Activated CD4-positive, alpha-beta T cell treated with anti-CD3 and anti-CD28 coated beads for 1 hour (primary cell): Measurements from ENCODE around the gene CFH.
"Not testable (repeated sequence)": the region's sequence is repeated elsewhere in the genome, so short reads cannot be mapped to it uniquely, and the experiment has no call there.

Experiments
- DNase-seq: peaks from one replicate; pipeline ENCODE4 v3.0.0-alpha.2; 2020

The CFH gene

GRCh38 chr1:196651637-196652215 is at the start of gene CFH:
Gene CFH (plus strand): TSS chr1:196652043. CDS start chr1:196652118, 75 bp downstream.
- DNase-seq: no peak

GRCh38 chr1:196603651-196604050 is 48.2 kb upstream of the CFH start:
- no peak for DNase-seq

- DNase-seq: no peak
Measured at GRCh38 chr1:196607981-196608380, 43.9 kb upstream of the CFH start.

- no peak for DNase-seq
Measured at GRCh38 chr1:196608390-196609369, 43.2 kb upstream of the CFH start, which contains the start of gene KCNT2. Gene KCNT2 (minus strand): TSS chr1:196608440. CDS start chr1:196608309, 131 bp downstream.

- DNase-seq: no peak
Measured at GRCh38 chr1:196609370-196609737, 42.5 kb upstream of the CFH start.

GRCh38 chr1:196611873-196612272 is 40.0 kb upstream of the CFH start:
- DNase-seq: no peak

- no peak for DNase-seq
Measured at GRCh38 chr1:196619721-196620120, 32.1 kb upstream of the CFH start.

- DNase-seq: no peak
Measured at GRCh38 chr1:196623079-196623478, 28.8 kb upstream of the CFH start.

GRCh38 chr1:196628838-196629237 is 23.0 kb upstream of the CFH start:
- DNase-seq: no peak

GRCh38 chr1:196637606-196638005 is 14.2 kb upstream of the CFH start:
- no peak for DNase-seq

- DNase-seq: no peak
Measured at GRCh38 chr1:196638466-196638865, 13.4 kb upstream of the CFH start.

GRCh38 chr1:196639291-196639690 is 12.6 kb upstream of the CFH start:
- not testable (repeated sequence) for DNase-seq

- no peak for DNase-seq
Measured at GRCh38 chr1:196640976-196641375, 10.9 kb upstream of the CFH start.

GRCh38 chr1:196649990-196650389 is 1.9 kb upstream of the CFH start:
- DNase-seq: no peak

GRCh38 chr1:196650403-196650802 is 1.4 kb upstream of the CFH start:
- no peak for DNase-seq

- DNase-seq: no peak
Measured at GRCh38 chr1:196651079-196651478, 764 bp upstream of the CFH start.

GRCh38 chr1:196654271-196654670 is 2.4 kb downstream of the CFH start:
- DNase-seq: no peak

GRCh38 chr1:196655071-196655470 is 3.2 kb downstream of the CFH start:
- no peak for DNase-seq

- DNase-seq: no peak
Measured at GRCh38 chr1:196655494-196655893, 3.7 kb downstream of the CFH start.

GRCh38 chr1:196659471-196659870 is 7.6 kb downstream of the CFH start:
- no peak for DNase-seq

- DNase-seq: no peak
Measured at GRCh38 chr1:196660272-196660671, 8.4 kb downstream of the CFH start.

- no peak for DNase-seq
Measured at GRCh38 chr1:196660852-196661251, 9.0 kb downstream of the CFH start.

- no peak for DNase-seq
Measured at GRCh38 chr1:196661345-196661744, 9.5 kb downstream of the CFH start.

- DNase-seq: no peak
Measured at GRCh38 chr1:196667131-196667530, 15.3 kb downstream of the CFH start.
